SK-N-SH treated with all-trans-retinoic acid at 6 μM for 48 hours (cell line): ENCODE results near the gene KCNH3.

Source experiments
- ATAC-seq: fragments of 200-7000 bp; cut with Tn5 transposase; 3 replicates; pipeline ENCODE4 v1.9.1; 2020; ENCODE audit warnings: mild to moderate bottlenecking, moderate library complexity
- ARNTL ChIP-seq: fragments of 450-650 bp; formaldehyde crosslinking; IDR thresholded peaks from 2 replicates; pipeline ENCODE4 v1.5.0; 2020; ENCODE audit warnings: low read depth, mild to moderate bottlenecking, moderate library complexity, borderline replicate concordance
- BACH2 ChIP-seq: fragments of 250-450 bp; sonication (Bioruptor Pico); IDR thresholded peaks from 2 replicates; pipeline ENCODE4 v1.9.0; 2021; ENCODE audit warnings: mild to moderate bottlenecking, borderline replicate concordance
- CREB5 ChIP-seq: fragments of 250-450 bp; sonication (Bioruptor Pico); IDR thresholded peaks from 2 replicates; pipeline ENCODE4 v1.5.1; 2020; ENCODE audit warnings: low read depth, mild to moderate bottlenecking, moderate library complexity
- CSDC2 ChIP-seq: fragments of 250-450 bp; sonication (Bioruptor Pico); IDR thresholded peaks from 2 replicates; pipeline ENCODE4 v1.5.0; 2020; ENCODE audit warnings: mild to moderate bottlenecking, moderate library complexity
- GLIS3 ChIP-seq: fragments of 250-450 bp; sonication (Bioruptor Pico); IDR thresholded peaks from 2 replicates; pipeline ENCODE4 v1.5.0; 2020; ENCODE audit warnings: mild to moderate bottlenecking, moderate library complexity
- ISL1 ChIP-seq: fragments of 250-450 bp; sonication (Bioruptor Pico); IDR thresholded peaks from 2 replicates; pipeline ENCODE4 v2.1.2; 2022; ENCODE audit warnings: mild to moderate bottlenecking, moderate library complexity
- OSR1 ChIP-seq: fragments of 250-450 bp; sonication (Bioruptor Pico); IDR thresholded peaks from 2 replicates; pipeline ENCODE4 v1.8.0; 2022; ENCODE audit warnings: moderate library complexity, mild to moderate bottlenecking, inconsistent platforms
- PATZ1 ChIP-seq: fragments of 250-450 bp; sonication (Bioruptor Pico); IDR thresholded peaks from 2 replicates; pipeline ENCODE4 v1.8.0; 2020; ENCODE audit warnings: mild to moderate bottlenecking, moderate library complexity, borderline replicate concordance
- POU6F1 ChIP-seq: fragments of 250-450 bp; sonication (Bioruptor Pico); IDR thresholded peaks from 2 replicates; pipeline ENCODE4 v1.8.0; 2021; ENCODE audit warnings: low read depth, mild to moderate bottlenecking, moderate library complexity, borderline replicate concordance
- PPARA ChIP-seq: fragments of 250-450 bp; sonication (Bioruptor Pico); IDR thresholded peaks from 2 replicates; pipeline ENCODE4 v1.5.0; 2020; ENCODE audit warnings: mild to moderate bottlenecking, borderline replicate concordance
- RARB ChIP-seq: fragments of 250-450 bp; sonication (Bioruptor Pico); IDR thresholded peaks from 2 replicates; pipeline ENCODE4 v1.8.0; 2021; ENCODE audit warnings: mild to moderate bottlenecking, moderate library complexity
- SNAI2 ChIP-seq: fragments of 250-450 bp; sonication (Bioruptor Pico); IDR thresholded peaks from 2 replicates; pipeline ENCODE4 v1.5.0; 2020; ENCODE audit warnings: mild to moderate bottlenecking, moderate library complexity
- TCF4 ChIP-seq: fragments of 250-450 bp; sonication (Bioruptor Pico); IDR thresholded peaks from 2 replicates; pipeline ENCODE4 v1.8.0; 2021; ENCODE audit warnings: mild to moderate bottlenecking, moderate library complexity, borderline replicate concordance
- TOX ChIP-seq: fragments of 250-450 bp; sonication (Bioruptor Pico); IDR thresholded peaks from 2 replicates; pipeline ENCODE4 v1.8.0; 2021; ENCODE audit warnings: mild to moderate bottlenecking, moderate library complexity, borderline replicate concordance
- TSHZ2 ChIP-seq: fragments of 250-450 bp; sonication (Bioruptor Pico); IDR thresholded peaks from 2 replicates; pipeline ENCODE4 v1.5.0; 2020; ENCODE audit warnings: mild to moderate bottlenecking, moderate library complexity
- ZC3H10 ChIP-seq: fragments of 250-450 bp; sonication (Bioruptor Pico); IDR thresholded peaks from 2 replicates; pipeline ENCODE4 v1.5.1; 2021; ENCODE audit warnings: mild to moderate bottlenecking, moderate library complexity
- ZFP3 ChIP-seq: fragments of 250-450 bp; sonication (Bioruptor Pico); IDR thresholded peaks from 2 replicates; pipeline ENCODE4 v1.5.0; 2020; ENCODE audit warnings: mild to moderate bottlenecking, moderate library complexity
- ZFP30 ChIP-seq: fragments of 450-650 bp; formaldehyde crosslinking; IDR thresholded peaks from 2 replicates; pipeline ENCODE4 v1.5.0; 2022; ENCODE audit warnings: mild to moderate bottlenecking, moderate library complexity
- ZNF565 ChIP-seq: fragments of 450-650 bp; formaldehyde crosslinking; conservative IDR thresholded peaks from 2 replicates; pipeline ENCODE4 v1.5.0; 2020; ENCODE audit warnings: low read depth, mild to moderate bottlenecking, moderate library complexity
- ZNF70 ChIP-seq: fragments of 450-650 bp; formaldehyde crosslinking; IDR thresholded peaks from 2 replicates; pipeline ENCODE4 v1.5.0; 2020; ENCODE audit warnings: mild to moderate bottlenecking, moderate library complexity

The KCNH3 gene

GRCh38 chr12:49588281-49588680 lies 49.5 kb downstream of the KCNH3 start (continued):
- TF ChIP-seq POU6F1 (CRISPR knock-in tag) (no peak), GLIS3 (CRISPR knock-in tag) (no peak)

GRCh38 chr12:49588721-49589516 lies 50.1 kb downstream of the KCNH3 start:
- no peak for TF ChIP-seq CREB5 (CRISPR knock-in tag)
- TF ChIP-seq ISL1: no peak
- TF ChIP-seq PATZ1: no peak
- no peak for TF ChIP-seq OSR1 (CRISPR knock-in tag)
- TF ChIP-seq TCF4: no peak
- no peak for TF ChIP-seq POU6F1 (CRISPR knock-in tag)
- no peak for TF ChIP-seq PPARA (CRISPR knock-in tag)
- TF ChIP-seq ZNF565 (CRISPR knock-in tag): no peak
- TF ChIP-seq SNAI2: no peak
- ATAC-seq: no peak

- no peak for ATAC-seq
- TF ChIP-seq RARB (CRISPR knock-in tag) (no peak), TOX (CRISPR knock-in tag) (no peak), ISL1 (no peak), TSHZ2 (CRISPR knock-in tag) (no peak), ZC3H10 (CRISPR knock-in tag) (no peak), PATZ1 (no peak), ZFP3 (CRISPR knock-in tag) (no peak), ZNF70 (CRISPR knock-in tag) (no peak), GLIS3 (CRISPR knock-in tag) (no peak), ARNTL (CRISPR knock-in tag) (no peak), PPARA (CRISPR knock-in tag) (no peak), ZFP30 (CRISPR knock-in tag) (no peak), CREB5 (CRISPR knock-in tag) (no peak), OSR1 (CRISPR knock-in tag) (no peak), TCF4 (no peak), BACH2 (CRISPR knock-in tag) (no peak), CSDC2 (CRISPR knock-in tag) (no peak)
Observed at GRCh38 chr12:49598527-49598926, 59.7 kb downstream of the KCNH3 start.
